ENCODE measurements around the gene STT3A. TPM values are rescaled to one million over a fixed set of nuclear protein-coding genes. Genes with fewer than 3 reads are reported as not detected.

The STT3A gene
- total RNA-seq, 1 donor from 2014 or later: 226 TPM

GRCh38 chr11:125586623-125587022 lies 6.0 kb upstream of the STT3A start:
- Mint-ChIP-seq H3K9me3 (ENCODE audit: unreplicated experiment) (no peaks in the 10 kb centered on the region), H3K4me1 (ENCODE audit: unreplicated experiment) (peaks cover 5% of the 10 kb centered on the region), H3K27ac (ENCODE audit: unreplicated experiment) (no peak overlapping the region), H3K36me3 (ENCODE audit: unreplicated experiment) (peaks cover 20% of the 10 kb centered on the region), H3K27me3 (ENCODE audit: unreplicated experiment) (no peaks in the 10 kb centered on the region), H3K4me3 (ENCODE audit: unreplicated experiment) (no peak overlapping the region)
- DNase-seq (ENCODE audit: extremely low spot score, unreplicated experiment): no peak
- no peak for TF ChIP-seq CTCF (IDR thresholded peaks at IDR 0.05)

GRCh38 chr11:125587480-125587879 lies 5.2 kb upstream of the STT3A start:
- Mint-ChIP-seq H3K36me3 (ENCODE audit: unreplicated experiment) (peaks cover 20% of the 10 kb centered on the region), H3K9me3 (ENCODE audit: unreplicated experiment) (no peaks in the 10 kb centered on the region), H3K27ac (ENCODE audit: unreplicated experiment) (no peak overlapping the region), H3K27me3 (ENCODE audit: unreplicated experiment) (no peaks in the 10 kb centered on the region), H3K4me1 (ENCODE audit: unreplicated experiment) (peaks cover 9% of the 10 kb centered on the region), H3K4me3 (ENCODE audit: unreplicated experiment) (no peak overlapping the region)
- DNase-seq (ENCODE audit: extremely low spot score, unreplicated experiment): no peak
- TF ChIP-seq CTCF (IDR thresholded peaks at IDR 0.05): no peak

GRCh38 chr11:125588505-125588904 lies 4.1 kb upstream of the STT3A start:
- H3K4me1 Mint-ChIP-seq (ENCODE audit: unreplicated experiment): peaks cover 13% of the 10 kb centered on the region
- DNase-seq (ENCODE audit: extremely low spot score, unreplicated experiment): no peak
- H3K27me3 Mint-ChIP-seq (ENCODE audit: unreplicated experiment): no peaks in the 10 kb centered on the region
- no peak overlapping the region for H3K4me3 Mint-ChIP-seq (ENCODE audit: unreplicated experiment)
- no peak overlapping the region for H3K27ac Mint-ChIP-seq (ENCODE audit: unreplicated experiment)
- H3K9me3 Mint-ChIP-seq (ENCODE audit: unreplicated experiment): no peaks in the 10 kb centered on the region
- TF ChIP-seq CTCF (IDR thresholded peaks at IDR 0.05): no peak
- H3K36me3 Mint-ChIP-seq (ENCODE audit: unreplicated experiment): peaks cover 12% of the 10 kb centered on the region

GRCh38 chr11:125591649-125592304 lies 875 bp upstream of the STT3A start:
- Mint-ChIP-seq H3K4me1 (ENCODE audit: unreplicated experiment) (peaks cover 36% of the 10 kb centered on the region), H3K27me3 (ENCODE audit: unreplicated experiment) (no peaks in the 10 kb centered on the region), H3K9me3 (ENCODE audit: unreplicated experiment) (no peaks in the 10 kb centered on the region), H3K36me3 (ENCODE audit: unreplicated experiment) (peaks cover 7% of the 10 kb centered on the region), H3K4me3 (ENCODE audit: unreplicated experiment) (peak overlapping the region; percentile 98), H3K27ac (ENCODE audit: unreplicated experiment) (peak overlapping the region; percentile 99)
- no peak for TF ChIP-seq CTCF (IDR thresholded peaks at IDR 0.05)
- no peak for DNase-seq (ENCODE audit: extremely low spot score, unreplicated experiment)

- no peak for DNase-seq (ENCODE audit: extremely low spot score, unreplicated experiment)
- H3K27me3 Mint-ChIP-seq (ENCODE audit: unreplicated experiment): no peaks in the 10 kb centered on the region
- no peak for TF ChIP-seq CTCF (IDR thresholded peaks at IDR 0.05)
- no peaks in the 10 kb centered on the region for H3K9me3 Mint-ChIP-seq (ENCODE audit: unreplicated experiment)
- H3K27ac Mint-ChIP-seq (ENCODE audit: unreplicated experiment): peak overlapping the region; percentile 93
- peaks cover 14% of the 10 kb centered on the region for H3K36me3 Mint-ChIP-seq (ENCODE audit: unreplicated experiment)
- peaks cover 36% of the 10 kb centered on the region for H3K4me1 Mint-ChIP-seq (ENCODE audit: unreplicated experiment)
- H3K4me3 Mint-ChIP-seq (ENCODE audit: unreplicated experiment): peak overlapping the region; percentile 98
Observed at GRCh38 chr11:125593114-125593820, 615 bp downstream of the STT3A start.

Measured in osteocyte (in vitro differentiated cells).